ENCODE data around the gene CREB5.

CREB5 gene

GRCh38 chr7:28554802-28555471 is 142.6 kb downstream of the CREB5 start:
- DNase-seq = no peak

- no peak for DNase-seq
Measured at GRCh38 chr7:28556025-28556424, 143.7 kb downstream of the CREB5 start.

DNA sequence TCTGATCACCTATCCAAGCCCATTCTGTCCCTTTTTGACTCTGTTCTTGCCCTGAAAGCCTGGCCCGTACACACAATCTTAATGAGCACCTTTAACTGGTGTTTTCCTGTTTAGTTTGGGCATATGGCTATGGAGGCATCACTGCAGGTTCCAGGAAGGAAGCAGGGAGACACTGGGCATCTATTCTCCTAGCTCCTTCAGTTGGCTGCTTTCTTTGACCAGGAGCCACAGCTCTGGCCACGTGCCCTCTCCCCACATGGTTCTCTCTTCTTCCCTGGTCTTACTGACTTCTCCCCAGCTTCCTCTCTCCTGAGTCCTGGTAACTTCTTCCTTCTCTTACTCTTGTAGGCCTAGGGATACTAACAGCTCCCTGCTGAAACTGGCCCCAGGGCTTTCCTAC is 144.4 kb downstream of the CREB5 start:
- no peak for DNase-seq

- no peak for DNase-seq
Measured at GRCh38 chr7:28558236-28558635, 145.9 kb downstream of the CREB5 start.

DNA sequence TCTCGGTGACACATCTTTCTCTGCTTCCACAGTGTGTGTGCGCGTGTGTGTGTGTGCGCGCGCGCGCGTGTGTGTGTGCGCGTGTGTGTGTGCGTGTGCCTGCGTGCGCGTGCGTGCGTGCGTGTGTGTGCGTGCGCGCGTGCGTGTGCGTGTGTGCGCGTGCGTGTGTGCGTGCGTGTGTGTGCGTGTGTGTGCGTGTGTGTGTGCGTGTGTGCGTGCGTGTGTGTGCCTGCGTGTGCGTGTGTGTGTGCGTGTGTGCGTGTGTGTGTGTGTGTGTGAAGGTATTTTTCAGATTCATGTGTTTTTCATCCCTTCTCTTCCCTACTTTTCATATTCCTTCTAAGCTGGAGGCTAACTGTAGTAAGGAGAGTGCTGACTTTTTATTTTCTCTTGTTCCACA is 148.4 kb downstream of the CREB5 start:
- DNase-seq = no peak

GRCh38 chr7:28564033-28564432 is 151.7 kb downstream of the CREB5 start:
- no peak for DNase-seq

DNA sequence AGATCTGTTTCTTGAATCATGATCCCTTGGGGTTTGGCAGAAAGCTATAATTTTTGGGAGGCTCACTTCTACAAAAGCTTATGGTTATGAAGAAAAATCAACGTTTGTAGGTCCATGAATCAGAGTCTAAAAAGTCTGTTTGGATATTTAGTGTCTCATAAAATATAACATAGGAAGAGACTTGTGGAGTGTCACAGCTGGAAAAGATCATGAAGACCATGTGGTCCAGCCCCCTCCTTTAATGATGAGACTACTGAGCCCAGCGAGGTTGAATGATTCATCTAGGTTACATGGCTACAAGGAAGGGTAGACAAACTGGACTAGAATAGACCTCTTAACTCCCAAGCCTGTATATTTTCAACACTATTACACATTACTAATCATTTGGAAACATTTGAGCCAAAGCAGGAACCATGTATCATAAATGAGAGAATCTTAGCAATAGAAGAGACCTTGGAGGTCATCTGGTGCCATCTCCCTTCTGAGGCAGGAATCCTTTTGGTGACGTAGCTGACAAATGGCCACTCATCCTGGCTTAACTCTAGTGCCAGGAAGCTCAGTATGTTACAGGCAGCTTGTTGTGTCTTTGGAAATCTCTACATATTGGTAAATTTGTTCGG is 152.5 kb downstream of the CREB5 start:
- DNase-seq = no peak

DNA sequence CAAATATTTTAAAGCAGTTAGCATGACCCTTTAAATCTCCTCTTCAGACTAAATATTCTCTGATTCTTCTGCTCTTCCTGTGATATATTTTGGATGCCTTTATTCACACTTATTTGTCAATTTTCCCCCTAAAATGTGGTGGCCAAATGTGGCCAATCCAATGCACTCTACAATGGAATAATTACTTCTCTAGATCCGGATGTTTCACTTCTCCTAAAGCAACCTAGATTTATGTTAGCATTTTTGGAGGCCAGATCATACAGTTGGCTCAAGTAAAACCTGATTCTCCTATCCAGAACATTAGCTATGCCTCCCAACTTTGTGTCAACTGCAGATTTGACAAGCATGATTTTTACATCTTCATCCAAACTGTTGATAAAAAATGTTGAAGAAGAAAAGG is 153.7 kb downstream of the CREB5 start:
- no peak for DNase-seq

- no peak for DNase-seq
Measured at GRCh38 chr7:28570113-28570969, 158.0 kb downstream of the CREB5 start.

- no peak for DNase-seq
Measured at GRCh38 chr7:28570970-28571288, 158.6 kb downstream of the CREB5 start.

DNA sequence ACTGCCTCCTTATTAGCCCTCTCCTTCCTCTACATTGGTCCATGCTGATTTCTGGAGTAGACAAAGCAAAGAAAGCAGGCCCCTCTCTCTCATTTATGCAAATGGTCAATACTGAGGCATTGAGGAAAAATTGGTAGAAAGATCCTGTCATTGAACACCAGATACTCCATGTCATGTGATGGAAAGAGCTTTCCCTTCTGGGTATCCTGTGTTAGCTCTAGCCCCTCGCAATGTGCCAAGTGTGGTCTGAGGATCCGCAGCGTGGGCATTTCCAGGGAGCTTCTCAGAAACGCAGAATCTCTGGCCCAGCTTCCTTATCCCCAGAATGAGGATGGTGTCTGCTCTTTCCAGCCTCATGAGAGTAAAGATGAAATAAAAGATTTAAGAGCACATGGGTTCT is 159.1 kb downstream of the CREB5 start:
- DNase-seq = no peak

GRCh38 chr7:28572321-28573058 is 160.2 kb downstream of the CREB5 start:
- DNase-seq = no peak

GRCh38 chr7:28573059-28573553 is 160.8 kb downstream of the CREB5 start:
- no peak for DNase-seq

GRCh38 chr7:28573651-28574301 is 161.5 kb downstream of the CREB5 start:
- no peak for DNase-seq

- DNase-seq = no peak
Measured at GRCh38 chr7:28575241-28575643, 162.9 kb downstream of the CREB5 start.

DNA sequence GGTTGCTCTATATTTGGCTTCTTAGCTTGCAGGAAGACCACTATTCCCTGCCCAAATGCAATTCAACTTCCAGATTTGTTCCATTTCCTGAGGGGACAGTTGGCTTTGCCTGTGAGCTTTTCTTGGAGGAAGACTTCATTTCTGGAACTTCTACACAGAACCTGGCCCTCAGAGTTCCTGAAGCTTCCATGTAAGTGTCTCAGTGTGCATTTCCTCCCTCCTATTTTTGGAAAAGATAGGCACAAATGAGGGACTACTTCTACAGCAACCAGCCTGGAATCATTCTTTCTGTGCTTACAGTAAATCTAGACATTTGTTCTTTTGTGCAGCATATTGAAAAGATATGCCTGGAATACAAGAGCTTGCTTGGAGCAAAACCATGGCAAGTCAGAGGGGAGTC is 164.3 kb downstream of the CREB5 start:
- no peak for DNase-seq

DNA sequence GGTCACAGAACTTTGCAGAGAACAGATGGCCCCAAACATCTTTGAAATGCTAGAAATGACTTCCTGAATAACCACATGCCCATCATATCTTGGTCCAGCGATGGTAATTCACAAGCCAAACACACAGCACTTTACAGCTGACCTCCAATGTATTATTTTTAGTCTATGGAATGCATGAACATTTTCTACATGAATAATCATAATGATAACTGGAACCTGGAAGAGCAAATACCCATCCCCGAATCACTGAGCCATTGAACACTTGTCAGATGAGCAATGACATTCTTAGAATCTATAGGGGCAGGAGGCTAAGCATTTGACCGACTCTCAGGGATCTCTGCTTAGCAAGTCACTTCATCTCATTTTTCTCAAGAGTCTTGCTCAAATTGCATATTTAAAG is 167.3 kb downstream of the CREB5 start:
- DNase-seq = no peak

DNA sequence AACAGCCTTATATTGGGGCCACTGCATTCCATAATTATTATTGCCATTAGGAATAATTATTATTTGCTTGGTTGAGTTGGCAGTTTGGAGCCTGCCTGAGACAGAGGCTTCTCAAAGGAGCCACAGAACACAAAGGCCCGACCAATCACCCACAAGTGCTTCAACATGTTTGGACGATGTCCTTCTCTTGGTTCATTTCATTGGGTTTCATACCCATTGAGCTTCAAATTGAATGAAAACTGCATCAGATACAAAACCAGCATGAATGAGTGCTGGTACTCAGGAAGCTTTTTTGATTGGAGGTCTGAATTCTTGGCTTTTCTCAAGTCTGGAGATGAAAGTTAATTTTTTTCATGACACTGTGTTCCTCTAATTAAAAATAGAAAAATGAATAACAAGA is 168.3 kb downstream of the CREB5 start:
- DNase-seq = no peak

GRCh38 chr7:28581351-28581750 is 169.0 kb downstream of the CREB5 start:
- DNase-seq = no peak

- DNase-seq = no peak
Measured at GRCh38 chr7:28582226-28582625, 169.9 kb downstream of the CREB5 start.

- no peak for DNase-seq
Measured at GRCh38 chr7:28584235-28584634, 171.9 kb downstream of the CREB5 start.

DNA sequence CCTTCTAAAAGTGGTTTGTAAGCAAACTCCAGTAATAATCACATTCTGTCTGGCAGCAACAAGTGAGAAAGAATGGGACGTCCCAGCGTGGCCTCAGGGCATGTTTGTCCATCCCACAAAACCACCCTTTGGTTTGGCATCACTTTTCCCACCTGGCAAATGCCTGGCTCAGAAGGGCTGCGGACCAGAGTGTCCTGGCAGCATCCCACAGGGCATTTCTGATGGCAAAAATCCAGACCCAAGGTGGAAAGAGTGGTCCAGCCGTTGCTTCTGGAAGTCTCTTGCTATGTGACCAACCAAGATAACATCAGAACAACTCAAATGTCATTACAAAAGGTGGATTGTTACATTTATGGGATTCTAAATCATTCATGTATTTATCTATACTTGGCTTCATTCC is 174.4 kb downstream of the CREB5 start:
- DNase-seq = no peak

GRCh38 chr7:28587211-28587610 is 174.9 kb downstream of the CREB5 start:
- no peak for DNase-seq
